Measurements from ENCODE around the gene TMEM50B. TPM values are rescaled to one million over a fixed set of nuclear protein-coding genes. Genes with fewer than 3 reads are reported as not detected.
A peak's percentile ranks its signal among the peaks of the same experiment; 100 is the strongest.
"Not testable (repeated sequence)": the region's sequence is repeated elsewhere in the genome, so short reads cannot be mapped to it uniquely, and the experiment has no call there.

TMEM50B gene
- total RNA-seq, 1 experiment from 2014 or later: 84.3 TPM

DNA sequence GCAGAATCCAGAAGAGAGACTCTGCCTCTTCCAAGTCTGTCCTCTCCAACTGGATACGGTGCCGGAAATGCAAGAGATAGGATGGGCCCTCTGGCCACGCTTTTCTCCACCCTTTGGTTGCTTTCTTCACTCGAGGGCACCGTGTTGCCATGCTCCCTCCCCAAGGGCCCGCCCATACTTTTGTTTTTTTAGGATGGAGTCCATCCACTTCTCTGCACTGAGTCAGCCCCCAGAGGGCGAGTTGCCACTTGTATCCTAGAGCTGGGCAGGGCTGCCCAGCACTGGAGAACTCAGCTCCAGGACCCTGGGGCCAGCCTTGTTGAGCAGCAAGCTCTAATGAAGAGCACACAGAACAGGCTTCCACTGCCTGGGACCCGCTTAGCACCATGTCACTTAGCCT lies 51.1 kb downstream of the TMEM50B start:
- peak; percentile 68 for DNase-seq (ENCODE audit: low spot score)

- DNase-seq (ENCODE audit: low spot score): no peak
Measured at GRCh38 chr21:33427051-33427450, 52.7 kb downstream of the TMEM50B start.

DNA sequence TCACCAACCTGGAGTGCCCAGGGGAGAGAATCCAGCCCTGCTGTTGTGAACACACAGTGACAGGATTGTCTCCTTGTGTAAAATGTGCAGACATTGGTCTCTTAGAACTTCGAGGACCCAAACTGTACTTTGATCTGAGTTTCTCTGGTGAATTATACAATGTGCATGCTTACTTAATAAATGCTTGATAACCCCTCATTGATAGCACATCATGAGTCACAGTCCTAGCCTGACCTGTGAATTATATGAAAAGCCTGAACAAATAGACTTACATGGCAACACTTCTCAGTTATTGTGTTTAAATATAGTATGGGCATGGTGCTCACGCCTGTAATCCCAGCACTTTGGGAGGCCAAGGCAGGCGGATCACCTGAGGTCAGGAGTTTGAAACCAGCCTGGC lies 53.9 kb downstream of the TMEM50B start:
- DNase-seq (ENCODE audit: low spot score): no peak

DNA sequence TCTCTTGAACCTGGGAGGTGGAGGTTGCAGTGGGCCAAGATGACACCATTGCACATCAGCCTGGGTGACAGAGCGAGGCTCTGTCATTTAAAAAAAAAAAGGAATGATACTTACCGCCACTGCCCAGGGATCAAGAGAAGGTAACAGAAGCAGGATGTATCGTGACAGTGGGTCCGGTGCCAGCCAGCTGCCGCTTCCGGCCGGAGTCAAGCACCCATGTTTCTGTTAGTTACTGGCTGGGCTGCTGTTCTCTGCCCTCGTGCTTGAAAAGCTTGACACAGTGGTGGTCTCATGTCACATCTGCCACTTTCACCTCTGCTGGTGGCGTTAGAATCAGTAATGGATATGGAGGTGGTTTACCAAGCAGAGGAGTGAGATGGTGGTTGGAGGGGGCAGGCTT lies 55.6 kb downstream of the TMEM50B start:
- DNase-seq (ENCODE audit: low spot score): no peak

DNA sequence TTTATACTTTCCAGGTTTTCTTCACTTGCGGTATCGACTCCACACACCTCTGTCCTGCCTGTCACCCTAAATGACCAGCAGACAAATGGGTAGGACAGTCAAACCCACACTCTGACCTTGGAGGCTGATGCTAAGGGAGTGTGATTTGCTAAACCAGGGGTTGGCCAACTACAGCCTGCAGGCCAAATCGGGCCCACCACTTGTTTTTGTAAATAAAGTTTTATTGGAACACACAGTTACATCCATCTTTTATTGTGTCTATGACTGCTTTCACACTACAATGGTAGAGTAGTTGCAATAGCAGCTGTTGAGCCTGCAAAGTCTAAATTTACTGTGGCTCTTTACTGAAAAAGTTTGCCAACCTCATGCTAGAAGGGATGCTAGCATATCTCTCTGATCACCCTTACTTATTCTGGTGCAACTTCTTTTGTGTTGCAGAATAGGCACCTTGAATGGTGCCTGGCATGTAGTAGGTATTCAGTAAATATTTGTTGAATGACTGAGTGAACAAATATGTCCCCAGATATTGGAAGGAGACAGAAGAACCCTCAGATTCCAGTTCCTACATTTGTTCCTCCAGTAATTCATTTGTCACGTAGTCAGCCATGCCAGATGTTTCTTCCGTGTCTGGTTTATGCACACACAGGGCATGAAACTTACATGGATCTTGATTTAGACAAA lies 57.9 kb downstream of the TMEM50B start:
- DNase-seq (ENCODE audit: low spot score): no peak

- DNase-seq (ENCODE audit: low spot score): peak; percentile 57
Measured at GRCh38 chr21:33419538-33420123, 60.1 kb downstream of the TMEM50B start.

GRCh38 chr21:33418691-33419090 lies 61.1 kb downstream of the TMEM50B start:
- DNase-seq (ENCODE audit: low spot score): no peak

DNA sequence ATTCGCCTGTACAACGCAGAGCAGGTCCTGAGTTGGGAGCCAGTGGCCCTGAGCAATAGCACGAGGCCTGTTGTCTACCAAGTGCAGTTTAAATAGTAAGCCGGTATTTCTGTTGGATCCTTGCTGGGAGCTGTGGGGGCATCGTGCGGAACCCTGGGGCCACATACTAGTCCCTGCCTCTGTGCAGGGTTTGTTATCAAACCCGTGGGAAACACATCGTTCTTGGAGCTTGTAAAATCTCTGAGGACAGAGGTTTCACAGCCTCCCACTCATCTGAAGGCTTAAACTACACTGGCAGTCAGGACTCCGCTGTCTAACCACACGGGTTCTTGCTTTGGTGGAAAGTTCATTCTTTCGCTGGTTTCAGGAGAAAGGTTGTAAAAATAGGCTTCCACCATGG lies 64.8 kb downstream of the TMEM50B start:
- DNase-seq (ENCODE audit: low spot score): no peak

DNA sequence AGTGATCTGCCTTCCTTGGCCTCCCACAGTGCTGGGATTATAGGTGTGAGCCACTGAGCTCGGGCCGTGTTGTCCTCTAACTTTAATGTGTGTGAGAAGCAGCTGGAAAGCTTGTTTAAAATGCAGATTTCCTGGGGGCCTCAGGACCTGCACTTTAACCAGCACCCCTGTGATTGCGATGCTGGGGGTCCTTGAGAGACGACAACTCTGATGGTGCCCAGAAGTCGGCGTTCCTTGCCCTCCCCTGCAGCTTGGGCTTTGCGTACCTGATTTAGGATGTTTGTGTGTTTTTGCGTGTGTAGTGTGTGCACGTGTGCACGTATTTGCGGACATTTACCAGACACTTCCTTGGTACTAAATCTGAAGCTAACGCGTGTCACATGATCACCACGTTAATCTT lies 65.7 kb downstream of the TMEM50B start:
- no peak for DNase-seq (ENCODE audit: low spot score)

DNA sequence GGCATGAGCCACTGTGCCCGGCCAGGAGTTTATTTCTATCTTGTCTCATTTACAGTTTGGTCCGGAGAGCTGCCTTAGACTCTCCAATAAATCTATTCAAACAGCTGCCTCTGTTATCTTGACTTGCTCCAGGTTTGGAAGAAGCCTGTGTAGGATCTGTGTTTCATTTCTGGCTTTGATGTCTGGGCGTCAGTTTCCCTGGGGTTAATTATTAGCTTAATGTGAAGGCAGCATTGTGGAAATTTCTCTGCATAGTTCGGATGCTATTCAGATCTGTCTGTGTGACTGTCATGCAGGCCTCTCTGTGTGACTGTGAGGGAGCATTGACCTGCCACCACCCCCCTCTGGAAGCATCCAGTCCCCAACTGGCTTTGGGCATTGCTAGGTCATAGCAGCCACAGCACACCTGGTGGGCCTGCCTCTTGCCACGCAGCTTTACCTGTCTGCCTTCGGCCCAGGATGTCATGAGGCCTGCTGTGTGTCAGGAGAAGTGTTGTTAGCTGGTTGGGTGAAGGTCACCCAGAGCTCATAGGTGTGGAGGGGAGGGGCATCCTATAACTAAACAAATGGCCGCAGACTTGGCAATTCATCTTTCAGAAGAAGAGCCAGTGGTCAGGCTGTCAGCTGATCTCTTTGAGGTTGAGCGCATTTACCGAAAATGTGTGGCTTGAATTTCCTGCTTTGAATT lies 66.8 kb downstream of the TMEM50B start:
- no peak for DNase-seq (ENCODE audit: low spot score)

GRCh38 chr21:33412439-33412831 lies 67.3 kb downstream of the TMEM50B start:
- not testable (repeated sequence) for DNase-seq (ENCODE audit: low spot score)

- DNase-seq (ENCODE audit: low spot score): no peak
Measured at GRCh38 chr21:33411949-33412430, 67.8 kb downstream of the TMEM50B start.

GRCh38 chr21:33406493-33406892 lies 73.3 kb downstream of the TMEM50B start:
- no peak for DNase-seq (ENCODE audit: low spot score)

GRCh38 chr21:33403786-33404585 lies 75.8 kb downstream of the TMEM50B start:
- DNase-seq (ENCODE audit: low spot score): no peak

- no peak for DNase-seq (ENCODE audit: low spot score)
Measured at GRCh38 chr21:33403128-33403785, 76.5 kb downstream of the TMEM50B start, which contains the start of gene IFNGR2. TSS of gene IFNGR2 (plus strand) at chr21:33403413. CDS start at chr21:33403544, 131 bp downstream.

DNA sequence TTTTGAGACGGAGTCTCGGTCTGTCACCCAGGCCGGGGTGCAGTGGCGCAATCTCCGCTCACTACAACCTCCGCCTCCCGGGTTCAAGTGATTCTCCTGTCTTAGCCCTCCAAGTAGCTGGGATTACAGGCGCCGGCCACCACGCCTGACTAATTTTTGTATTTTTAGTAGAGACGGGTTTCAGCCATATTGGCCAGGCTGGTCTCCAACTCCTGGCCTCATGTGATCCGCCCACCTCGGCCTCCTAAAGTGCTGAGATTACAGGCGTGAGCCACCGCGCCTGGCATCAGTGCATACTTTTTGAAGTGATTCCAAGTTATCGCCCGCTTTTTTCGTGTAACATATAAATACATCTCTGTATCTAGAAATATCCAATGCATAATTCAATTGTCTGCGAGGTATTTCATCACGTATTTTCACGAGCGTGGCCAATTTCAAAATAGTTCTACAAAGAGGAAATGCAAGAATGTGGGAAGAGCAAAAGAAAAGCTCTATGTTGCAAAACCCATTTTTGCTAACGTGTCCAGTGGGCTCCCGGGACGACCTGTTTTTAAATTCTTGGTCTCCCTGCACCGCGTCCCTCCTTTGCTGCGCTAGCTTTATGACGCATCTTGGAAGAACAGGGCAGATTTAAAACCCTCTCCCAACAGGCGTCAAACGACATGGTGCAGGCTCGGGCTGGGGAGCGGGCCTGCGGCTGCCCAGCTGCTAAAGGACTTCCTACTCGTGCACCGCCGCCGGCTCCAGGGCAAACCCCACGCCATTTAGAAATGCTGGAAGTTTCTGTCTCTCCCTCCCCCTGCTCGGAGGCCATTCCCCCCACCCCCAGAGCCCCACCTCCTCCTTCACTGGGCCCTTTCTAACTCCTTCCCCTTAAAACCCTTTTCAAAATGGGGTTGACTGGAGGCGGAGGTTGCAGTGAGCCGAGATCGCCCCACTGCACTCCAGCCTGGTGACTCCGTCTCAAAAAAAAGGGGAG lies 77.5 kb downstream of the TMEM50B start:
- DNase-seq (ENCODE audit: low spot score): no peak

DNA sequence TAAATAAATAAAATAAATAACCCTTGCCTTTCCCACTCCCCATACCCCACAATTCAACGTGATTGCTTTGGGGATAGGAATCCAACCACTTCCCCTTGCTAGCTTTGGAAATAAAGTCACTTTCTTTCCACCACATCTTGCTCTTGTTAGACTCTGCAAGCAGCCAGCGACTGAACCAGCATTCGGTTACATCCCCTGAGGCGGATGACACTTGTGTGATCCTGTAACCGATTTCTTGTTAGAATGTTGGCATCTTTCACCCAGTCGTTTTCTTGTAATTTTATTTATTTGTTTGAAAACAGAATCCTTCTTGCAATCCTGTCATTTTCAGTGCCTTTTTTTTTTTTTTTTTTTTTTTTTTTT lies 78.2 kb downstream of the TMEM50B start:
- DNase-seq (ENCODE audit: low spot score): no peak
